Neural progenitor cell (in vitro differentiated cells): ENCODE data around the gene TSC22D2.

Experiments
- EZH2phosphoT487 ChIP-seq: fragments of 200-600 bp; sonication (generic); IDR thresholded peaks from 2 replicates; pipeline ENCODE4 v1.6.1; 2017; ENCODE audit warnings: antibody characterized with exemption
- TF ChIP-seq, protein P1 (sequence below): fragments of 200-600 bp; sonication (generic); IDR thresholded peaks from 2 replicates; pipeline ENCODE4 v1.5.1; 2017; ENCODE audit warnings: antibody characterized with exemption, mild to moderate bottlenecking

- TF ChIP-seq, protein P1, sequence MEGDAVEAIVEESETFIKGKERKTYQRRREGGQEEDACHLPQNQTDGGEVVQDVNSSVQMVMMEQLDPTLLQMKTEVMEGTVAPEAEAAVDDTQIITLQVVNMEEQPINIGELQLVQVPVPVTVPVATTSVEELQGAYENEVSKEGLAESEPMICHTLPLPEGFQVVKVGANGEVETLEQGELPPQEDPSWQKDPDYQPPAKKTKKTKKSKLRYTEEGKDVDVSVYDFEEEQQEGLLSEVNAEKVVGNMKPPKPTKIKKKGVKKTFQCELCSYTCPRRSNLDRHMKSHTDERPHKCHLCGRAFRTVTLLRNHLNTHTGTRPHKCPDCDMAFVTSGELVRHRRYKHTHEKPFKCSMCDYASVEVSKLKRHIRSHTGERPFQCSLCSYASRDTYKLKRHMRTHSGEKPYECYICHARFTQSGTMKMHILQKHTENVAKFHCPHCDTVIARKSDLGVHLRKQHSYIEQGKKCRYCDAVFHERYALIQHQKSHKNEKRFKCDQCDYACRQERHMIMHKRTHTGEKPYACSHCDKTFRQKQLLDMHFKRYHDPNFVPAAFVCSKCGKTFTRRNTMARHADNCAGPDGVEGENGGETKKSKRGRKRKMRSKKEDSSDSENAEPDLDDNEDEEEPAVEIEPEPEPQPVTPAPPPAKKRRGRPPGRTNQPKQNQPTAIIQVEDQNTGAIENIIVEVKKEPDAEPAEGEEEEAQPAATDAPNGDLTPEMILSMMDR, result no peak
- no peak for TF ChIP-seq EZH2phosphoT487
Measured at GRCh38 chr3:150377601-150378300, 30.3 kb upstream of the TSC22D2 start.
